CD14-positive monocyte (primary cell): Measurements from ENCODE around the gene VTI1B. TPM values are rescaled to one million over a fixed set of nuclear protein-coding genes. Genes with fewer than 3 reads are reported as not detected.

Experiments
- DNase-seq, 3 donors: peaks; one replicate each; pipeline ENCODE4 v3.0.0-alpha.2; 2011 to 2022
- H2AFZ ChIP-seq: 2 replicates; pipeline ENCODE4 v1.6.0; 2012; ENCODE audit warnings: mild to moderate bottlenecking, low read depth, low read length, inconsistent platforms; ENCODE audit not compliant: insufficient read depth, poor library complexity, severe bottlenecking
- H3K27ac ChIP-seq, 2 donors: 1 replicate in 1 of 2; 2 replicates in 1 of 2; pipeline ENCODE4 v1.5.1; 2012 to 2013; ENCODE audit warnings: low read length in 2 of 2, control low read depth in 1 of 2, inconsistent platforms in 1 of 2, low read depth in 1 of 2, mild to moderate bottlenecking in 1 of 2
- H3K27me3 ChIP-seq, 2 donors: one replicate each; pipeline versions ENCODE4 v1.6.0 to v1.6.1; 2011 to 2013; ENCODE audit warnings: low read length in 2 of 2; ENCODE audit not compliant: control insufficient read depth in 2 of 2, insufficient read depth in 2 of 2
- H3K36me3 ChIP-seq, 2 donors: replicated peaks in 1 of 2; 1 replicate in 1 of 2; 2 replicates in 1 of 2; pipeline versions ENCODE4 v1.5.1 to v1.6.1; 2012 to 2013; ENCODE audit warnings: low read length in 2 of 2, control low read depth in 1 of 2, inconsistent platforms in 1 of 2, mild to moderate bottlenecking in 1 of 2; ENCODE audit not compliant: insufficient read depth in 2 of 2, control insufficient read depth in 1 of 2
- H3K4me1 ChIP-seq, 2 donors: 1 replicate in 1 of 2; 2 replicates in 1 of 2; pipeline versions ENCODE4 v1.5.1 to v1.6.1; 2012 to 2013; ENCODE audit warnings: low read length in 2 of 2, control low read depth in 1 of 2, inconsistent platforms in 1 of 2, mild to moderate bottlenecking in 1 of 2, moderate library complexity in 1 of 2; ENCODE audit not compliant: insufficient read depth in 2 of 2, control insufficient read depth in 1 of 2
- H3K4me2 ChIP-seq: replicated peaks from 2 replicates; pipeline ENCODE3; 2012; ENCODE audit warnings: low read length, moderate library complexity, mild to moderate bottlenecking; ENCODE audit not compliant: poor library complexity, severe bottlenecking; ENCODE audit errors: extremely low read depth
- H3K4me3 ChIP-seq, 3 experiments: fragments of 200-600 bp in 1 of 3; sonication (generic) in 1 of 3; replicated peaks in 1 of 3; 1 replicate in 2 of 3; 2 replicates in 1 of 3; pipeline ENCODE4 v1.5.1; 2011 to 2013; ENCODE audit warnings: low read length in 3 of 3, mild to moderate bottlenecking in 3 of 3, control low read depth in 2 of 3, low read depth in 2 of 3, inconsistent platforms in 1 of 3, moderate library complexity in 1 of 3
- H3K79me2 ChIP-seq: 2 replicates; pipeline ENCODE4 v1.6.0; 2012; ENCODE audit warnings: mild to moderate bottlenecking, control low read depth, inconsistent platforms, low read length, moderate library complexity; ENCODE audit not compliant: insufficient read depth
- H3K9ac ChIP-seq: 2 replicates; pipeline ENCODE4 v1.6.0; 2017; ENCODE audit warnings: low read length, mild to moderate bottlenecking; ENCODE audit not compliant: insufficient read depth, poor library complexity, severe bottlenecking
- H3K9me3 ChIP-seq, 2 donors: replicated peaks in 1 of 2; 1 replicate in 1 of 2; 2 replicates in 1 of 2; pipeline versions ENCODE4 v1.5.1 to v1.6.1; 2012 to 2013; ENCODE audit warnings: low read length in 2 of 2, control low read depth in 1 of 2; ENCODE audit not compliant: control insufficient read depth in 1 of 2, insufficient read depth in 1 of 2
- H4K20me1 ChIP-seq: 2 replicates; pipeline ENCODE4 v1.6.0; 2012; ENCODE audit warnings: mild to moderate bottlenecking, low read length, control low read depth, moderate library complexity; ENCODE audit not compliant: insufficient read depth
- H3K27ac Mint-ChIP-seq, 7 donors: one replicate each; pipeline ENCODE4 v1.8.0; 2020; ENCODE audit warnings: mild to moderate bottlenecking in 7 of 7, mixed read lengths in 7 of 7, moderate library complexity in 6 of 7, inconsistent platforms in 2 of 7
- H3K27me3 Mint-ChIP-seq, 3 donors: one replicate each; pipeline ENCODE4 v1.8.0; 2021 to 2022; ENCODE audit warnings: low read depth in 3 of 3, mild to moderate bottlenecking in 3 of 3, mixed read lengths in 3 of 3, moderate library complexity in 3 of 3, inconsistent platforms in 1 of 3
- H3K36me3 Mint-ChIP-seq, 2 donors: one replicate each; pipeline ENCODE4 v1.8.0; 2020; ENCODE audit warnings: mixed read lengths in 2 of 2, inconsistent platforms in 1 of 2, mild to moderate bottlenecking in 1 of 2
- H3K4me1 Mint-ChIP-seq: one replicate; pipeline ENCODE4 v1.8.0; 2020; ENCODE audit warnings: mild to moderate bottlenecking, mixed read lengths
- H3K4me3 Mint-ChIP-seq, 2 donors: one replicate each; pipeline ENCODE4 v1.8.0; 2020; ENCODE audit warnings: mild to moderate bottlenecking in 2 of 2, mixed read lengths in 2 of 2, moderate library complexity in 1 of 2
- H3K9me3 Mint-ChIP-seq, 7 donors: one replicate each; pipeline ENCODE4 v1.8.0; 2020 to 2022; ENCODE audit warnings: mixed read lengths in 7 of 7, mild to moderate bottlenecking in 6 of 7, moderate library complexity in 6 of 7, inconsistent platforms in 2 of 7
- CTCF ChIP-seq: fragments of 200-600 bp; IDR thresholded peaks from one replicate; pipeline ENCODE4 v1.8.0; 2022; ENCODE audit warnings: antibody characterized with exemption, mild to moderate bottlenecking
- WGBS: methylation state at CpG from one replicate; pipeline ENCODE4 v1.1.5; 2013; ENCODE audit warnings: missing lambda C conversion rate; ENCODE audit not compliant: insufficient coverage; 5-methylcytosine and 5-hydroxymethylcytosine counted together
- intact Hi-C, 2 donors: fragments of 100-400 bp; cut with micrococcal nuclease; formaldehyde crosslinking; loops; one replicate each; pipeline versions ENCODE4 v1.15.0 to v1.15.1; 2023
- polyA plus RNA-seq, 3 donors: library from polyadenylated mRNA; depleted of rRNA in 1 of 3; unstranded in 2 of 3; stranded (reverse) in 1 of 3; fragments of 300-500 nt in 2 of 3; fragments of >200 nt in 1 of 3; fragmentation: Illumina TruSeq in 2 of 3; gene quantifications; 1 replicate in 2 of 3; 2 replicates in 1 of 3; pipeline ENCODE4 v1.2.3, GENCODE V29; 2012 to 2021

Gene VTI1B
- polyA plus RNA-seq, 3 donors, result 31.3 to 84.7 (median 84.5) TPM

- TF ChIP-seq CTCF, result peak; percentile 76
- Histone ChIP-seq H3K36me3 (no peaks in the 10 kb centered on the region), H3K4me2 (peak overlapping the region; percentile 100), H3K27ac (peak overlapping the region in 1 of 2 donors; percentile 73), H3K79me2 (no peaks in the 10 kb centered on the region), H3K4me3 (peak overlapping the region in 1 of 3 experiments; percentile 89), H3K9me3 (no peaks in the 10 kb centered on the region), H2AFZ (peak overlapping the region; percentile 96), H3K9ac (no peak overlapping the region), H3K4me1 (peaks cover 16 to 20% of the 10 kb centered on the region in 2 donors), H3K27me3 (peaks cover 4 to 10% of the 10 kb centered on the region in 2 donors), H4K20me1 (no peaks in the 10 kb centered on the region)
- no peaks in the 10 kb centered on the region for H3K9me3 Mint-ChIP-seq
- peak overlapping the region in 6 of 7 donors; percentile 25 to 91 (median 78) for H3K27ac Mint-ChIP-seq
- intact Hi-C loops, result loop anchor here (2.0 to 10.0 kb wide), 4 partner anchors 49 to 84 kb away; partner anchors contain the start of genes RDH12 (in 2 of the 2) and VTI1B (in 1 of the 2)
- H3K27me3 Mint-ChIP-seq, result peaks cover 13 to 27% (median 23%) of the 10 kb centered on the region in 3 donors
- peak overlapping the region; percentile 85 for H3K4me3 Mint-ChIP-seq
- peak; percentile 50 to 75 (median 73) for DNase-seq
- H3K36me3 Mint-ChIP-seq, result no peaks in the 10 kb centered on the region
- H3K4me1 Mint-ChIP-seq, result peaks cover 24% of the 10 kb centered on the region
Measured at GRCh38 chr14:67618617-67619063, 55.8 kb downstream of the VTI1B start.

DNA sequence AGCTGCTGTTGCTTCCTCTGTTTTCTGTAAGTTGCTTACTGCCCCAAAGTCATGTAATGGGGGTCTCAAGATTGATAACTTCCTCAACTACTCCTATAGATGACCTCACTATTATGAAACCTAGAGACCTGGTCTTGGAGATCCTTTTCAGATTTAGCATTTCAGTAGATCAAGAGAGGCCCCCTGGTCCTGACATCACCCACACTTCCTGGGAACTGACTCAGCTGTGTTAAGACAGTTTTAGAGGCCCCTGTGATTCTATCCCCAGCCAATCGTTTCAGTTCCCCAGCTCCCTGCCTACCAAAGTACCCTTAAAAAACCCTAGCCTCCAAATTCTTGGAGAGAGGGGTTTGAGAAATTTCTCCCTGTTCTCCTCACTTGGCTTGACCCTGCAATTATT is 63.9 kb downstream of the VTI1B start:
- no peaks in the 10 kb centered on the region for H3K36me3 ChIP-seq
- no peak for TF ChIP-seq CTCF
- H3K27me3 ChIP-seq, result no peaks in the 10 kb centered on the region
- no peaks in the 10 kb centered on the region for H3K36me3 Mint-ChIP-seq
- H3K4me2 ChIP-seq, result no peak overlapping the region
- WGBS, result no CpG with 5 or more reads among the region's 1 CpG
- H4K20me1 ChIP-seq, result no peaks in the 10 kb centered on the region
- H3K4me1 Mint-ChIP-seq, result no peaks in the 10 kb centered on the region
- no peak overlapping the region for H3K4me3 ChIP-seq
- H3K27ac Mint-ChIP-seq, result no peak overlapping the region
- no peaks in the 10 kb centered on the region for H3K79me2 ChIP-seq
- H3K27me3 Mint-ChIP-seq, result peaks cover 3 to 6% (median 6%) of the 10 kb centered on the region in 3 donors
- no peak overlapping the region for H3K9ac ChIP-seq
- H3K4me3 Mint-ChIP-seq, result no peak overlapping the region
- no peak overlapping the region for H3K27ac ChIP-seq
- DNase-seq, result no peak
- no peaks in the 10 kb centered on the region for H3K9me3 Mint-ChIP-seq
- H3K4me1 ChIP-seq, result no peaks in the 10 kb centered on the region
- intact Hi-C loops, result loop anchor here in 1 of 2 donors (10.0 kb wide), 1 partner anchor 64 kb away; the partner anchor contains the start of gene VTI1B
- H2AFZ ChIP-seq, result no peak overlapping the region
- H3K9me3 ChIP-seq, result no peaks in the 10 kb centered on the region
